ENCODE results near the gene C1orf232. TPM values are rescaled to one million over a fixed set of nuclear protein-coding genes. Genes with fewer than 3 reads are reported as not detected.
A peak's percentile ranks its signal among the peaks of the same experiment; 100 is the strongest.

C1orf232 gene
- total RNA-seq, 1 experiment from 2014 or later = not detected

GRCh38 chr1:26163684-26164035 lies 5.1 kb downstream of the C1orf232 start:
- Histone ChIP-seq H3K9me3 (no peaks in the 10 kb centered on the region), H3K36me3 (ENCODE audit: control insufficient read depth, insufficient read depth, low read length) (no peaks in the 10 kb centered on the region), H3K4me1 (peaks cover 19% of the 10 kb centered on the region), H3K4me3 (ENCODE audit: low read depth, low read length) (peak overlapping the region; percentile 19; the same call in 1 of the 2 replicates), H3K27me3 (replicated peaks; ENCODE audit: control insufficient read depth, insufficient read depth, low read length) (no peaks in the 10 kb centered on the region)
- Mint-ChIP-seq H3K4me1 (ENCODE audit: low read depth, unreplicated experiment) (peaks cover 6% of the 10 kb centered on the region), H3K27ac (ENCODE audit: unreplicated experiment) (no peak overlapping the region), H3K4me3 (ENCODE audit: unreplicated experiment) (peak overlapping the region; percentile 64), H3K27me3 (ENCODE audit: insufficient read depth, unreplicated experiment) (no peaks in the 10 kb centered on the region), H3K9me3 (ENCODE audit: unreplicated experiment) (no peaks in the 10 kb centered on the region), H3K36me3 (ENCODE audit: insufficient read depth, unreplicated experiment) (no peaks in the 10 kb centered on the region)
- ChIA-PET POLR2A (no interaction called here), CTCF (interaction anchor here (0.7 kb wide), 1 partner anchor 35 kb away, joined by 3 read pairs; no protein-coding TSS in a partner anchor)
- intact Hi-C loops (cut with micrococcal nuclease; ENCODE audit: unreplicated experiment) = loop anchor here (5.0 kb wide), 1 partner anchor 126 kb away; no protein-coding TSS in a partner anchor
- BruUV-seq (replicated peaks) = no TSS peak
- DNase-seq = no peak
- TF ChIP-seq, protein P1, sequence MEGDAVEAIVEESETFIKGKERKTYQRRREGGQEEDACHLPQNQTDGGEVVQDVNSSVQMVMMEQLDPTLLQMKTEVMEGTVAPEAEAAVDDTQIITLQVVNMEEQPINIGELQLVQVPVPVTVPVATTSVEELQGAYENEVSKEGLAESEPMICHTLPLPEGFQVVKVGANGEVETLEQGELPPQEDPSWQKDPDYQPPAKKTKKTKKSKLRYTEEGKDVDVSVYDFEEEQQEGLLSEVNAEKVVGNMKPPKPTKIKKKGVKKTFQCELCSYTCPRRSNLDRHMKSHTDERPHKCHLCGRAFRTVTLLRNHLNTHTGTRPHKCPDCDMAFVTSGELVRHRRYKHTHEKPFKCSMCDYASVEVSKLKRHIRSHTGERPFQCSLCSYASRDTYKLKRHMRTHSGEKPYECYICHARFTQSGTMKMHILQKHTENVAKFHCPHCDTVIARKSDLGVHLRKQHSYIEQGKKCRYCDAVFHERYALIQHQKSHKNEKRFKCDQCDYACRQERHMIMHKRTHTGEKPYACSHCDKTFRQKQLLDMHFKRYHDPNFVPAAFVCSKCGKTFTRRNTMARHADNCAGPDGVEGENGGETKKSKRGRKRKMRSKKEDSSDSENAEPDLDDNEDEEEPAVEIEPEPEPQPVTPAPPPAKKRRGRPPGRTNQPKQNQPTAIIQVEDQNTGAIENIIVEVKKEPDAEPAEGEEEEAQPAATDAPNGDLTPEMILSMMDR (IDR thresholded peaks at IDR 0.05; ENCODE audit: insufficient read depth in 1 of 2, low read depth in 1 of 2, low read length in 1 of 2, severe bottlenecking in 1 of 2, unreplicated experiment in 1 of 2) = no peak

GRCh38 chr1:26162220-26162709 lies 6.5 kb downstream of the C1orf232 start:
- ChIA-PET POLR2A (no interaction called here), CTCF (interaction anchor here (2.1 kb wide), 1 partner anchor 17 kb away, joined by 5 read pairs; no protein-coding TSS in a partner anchor)
- TF ChIP-seq, protein P1 (IDR thresholded peaks at IDR 0.05; ENCODE audit: insufficient read depth in 1 of 2, low read depth in 1 of 2, low read length in 1 of 2, severe bottlenecking in 1 of 2, unreplicated experiment in 1 of 2) = no peak
- Mint-ChIP-seq H3K27ac (ENCODE audit: unreplicated experiment) (no peak overlapping the region), H3K4me3 (ENCODE audit: unreplicated experiment) (peak overlapping the region; percentile 72), H3K4me1 (ENCODE audit: low read depth, unreplicated experiment) (peaks cover 14% of the 10 kb centered on the region), H3K9me3 (ENCODE audit: unreplicated experiment) (no peaks in the 10 kb centered on the region), H3K27me3 (ENCODE audit: insufficient read depth, unreplicated experiment) (no peaks in the 10 kb centered on the region), H3K36me3 (ENCODE audit: insufficient read depth, unreplicated experiment) (no peaks in the 10 kb centered on the region)
- H3K4me1 ChIP-seq = peaks cover 29% of the 10 kb centered on the region
- H3K27me3 ChIP-seq (replicated peaks; ENCODE audit: control insufficient read depth, insufficient read depth, low read length) = no peaks in the 10 kb centered on the region
- peak overlapping the region; percentile 53 for H3K4me3 ChIP-seq (ENCODE audit: low read depth, low read length)
- H3K36me3 ChIP-seq (ENCODE audit: control insufficient read depth, insufficient read depth, low read length) = no peaks in the 10 kb centered on the region
- DNase-seq = no peak
- intact Hi-C loops (cut with micrococcal nuclease; ENCODE audit: unreplicated experiment) = loop anchor here (5.0 kb wide), 1 partner anchor 125 kb away; no protein-coding TSS in a partner anchor
- H3K9me3 ChIP-seq = no peaks in the 10 kb centered on the region
- no TSS peak for BruUV-seq (replicated peaks)

GRCh38 chr1:26161415-26162219 lies 7.1 kb downstream of the C1orf232 start:
- Histone ChIP-seq H3K36me3 (ENCODE audit: control insufficient read depth, insufficient read depth, low read length) (no peaks in the 10 kb centered on the region), H3K9me3 (no peaks in the 10 kb centered on the region), H3K4me3 (ENCODE audit: low read depth, low read length) (peak overlapping the region; percentile 53), H3K4me1 (peaks cover 29% of the 10 kb centered on the region), H3K27me3 (replicated peaks; ENCODE audit: control insufficient read depth, insufficient read depth, low read length) (no peaks in the 10 kb centered on the region)
- TSS peak; percentile 29 for BruUV-seq (replicated peaks)
- H3K27me3 Mint-ChIP-seq (ENCODE audit: insufficient read depth, unreplicated experiment) = no peaks in the 10 kb centered on the region
- no peaks in the 10 kb centered on the region for H3K36me3 Mint-ChIP-seq (ENCODE audit: insufficient read depth, unreplicated experiment)
- no peaks in the 10 kb centered on the region for H3K9me3 Mint-ChIP-seq (ENCODE audit: unreplicated experiment)
- H3K4me1 Mint-ChIP-seq (ENCODE audit: low read depth, unreplicated experiment) = peaks cover 14% of the 10 kb centered on the region
- intact Hi-C loops (cut with micrococcal nuclease; ENCODE audit: unreplicated experiment) = loop anchor here (1.0 to 5.0 kb wide), 2 partner anchors 16 to 124 kb away; no protein-coding TSS in a partner anchor
- ChIA-PET CTCF (interaction anchor here (1.2 to 2.1 kb wide), 2 partner anchors 17 to 125 kb away, joined by 5 to 13 read pairs; no protein-coding TSS in a partner anchor), POLR2A (interaction anchor here (0.6 kb wide), 1 partner anchor 185 kb away, joined by 5 read pairs; no protein-coding TSS in a partner anchor)
- TF ChIP-seq, protein P1 (IDR thresholded peaks at IDR 0.05; ENCODE audit: insufficient read depth in 1 of 2, low read depth in 1 of 2, low read length in 1 of 2, severe bottlenecking in 1 of 2, unreplicated experiment in 1 of 2) = peak in 1 of 2 experiments; percentile 18
- peak overlapping the region; percentile 72 for H3K4me3 Mint-ChIP-seq (ENCODE audit: unreplicated experiment)
- DNase-seq = peak; percentile 59 to 80
- no peak overlapping the region for H3K27ac Mint-ChIP-seq (ENCODE audit: unreplicated experiment)
